HepG2 (cell line): ENCODE measurements around the gene ZBTB45. TPM values are rescaled to one million over a fixed set of nuclear protein-coding genes. Genes with fewer than 3 reads are reported as not detected.

ENCODE experiments used
- ERF ChIP-seq: IDR thresholded peaks from 2 replicates; pipeline ENCODE4 v1.6.1; 2018; ENCODE audit warnings: missing biosample characterization, missing genetic modification reagents
- PRDM10 ChIP-seq: sonication (generic); formaldehyde crosslinking; IDR thresholded peaks from 2 replicates; pipeline ENCODE4 v1.4.0; 2020; ENCODE audit warnings: low read depth, missing genetic modification reagents
- UBTF ChIP-seq: sonication (generic); formaldehyde crosslinking; IDR thresholded peaks from 2 replicates; pipeline ENCODE4 v1.4.0; 2020; ENCODE audit warnings: mild to moderate bottlenecking, missing genetic modification reagents
- polyA plus RNA-seq, 8 experiments: library from polyadenylated mRNA; depleted of rRNA in 3 of 8; stranded (reverse) in 7 of 8; unstranded in 1 of 8; fragments of >200 nt; fragmentation: Illumina TruSeq in 4 of 8; extraction: Trizol in 4 of 8; gene quantifications; 2 replicates each; pipeline versions ENCODE4 v1.2.1 to v1.2.3, GENCODE V29; 2011 to 2016; ENCODE audit warnings: low read depth in 4 of 8, missing spikeins in 1 of 8, mixed read lengths in 1 of 8; ENCODE audit not compliant: insufficient read depth in 1 of 8
- total RNA-seq, 5 experiments: library from RNA; depleted of rRNA; stranded (reverse); fragments of >200 nt; fragmentation: Illumina TruSeq; extraction: Trizol; gene quantifications; 2 replicates each; pipeline ENCODE4 v1.2.3, GENCODE V29; 2016; ENCODE audit warnings: low read depth in 1 of 5

Gene ZBTB45
- total and polyA plus RNA-seq, 2 of the 13 experiments (the other 11 are each of a cell fraction or from before 2014, with no cell fraction given) = 3.0 to 3.7 TPM

DNA sequence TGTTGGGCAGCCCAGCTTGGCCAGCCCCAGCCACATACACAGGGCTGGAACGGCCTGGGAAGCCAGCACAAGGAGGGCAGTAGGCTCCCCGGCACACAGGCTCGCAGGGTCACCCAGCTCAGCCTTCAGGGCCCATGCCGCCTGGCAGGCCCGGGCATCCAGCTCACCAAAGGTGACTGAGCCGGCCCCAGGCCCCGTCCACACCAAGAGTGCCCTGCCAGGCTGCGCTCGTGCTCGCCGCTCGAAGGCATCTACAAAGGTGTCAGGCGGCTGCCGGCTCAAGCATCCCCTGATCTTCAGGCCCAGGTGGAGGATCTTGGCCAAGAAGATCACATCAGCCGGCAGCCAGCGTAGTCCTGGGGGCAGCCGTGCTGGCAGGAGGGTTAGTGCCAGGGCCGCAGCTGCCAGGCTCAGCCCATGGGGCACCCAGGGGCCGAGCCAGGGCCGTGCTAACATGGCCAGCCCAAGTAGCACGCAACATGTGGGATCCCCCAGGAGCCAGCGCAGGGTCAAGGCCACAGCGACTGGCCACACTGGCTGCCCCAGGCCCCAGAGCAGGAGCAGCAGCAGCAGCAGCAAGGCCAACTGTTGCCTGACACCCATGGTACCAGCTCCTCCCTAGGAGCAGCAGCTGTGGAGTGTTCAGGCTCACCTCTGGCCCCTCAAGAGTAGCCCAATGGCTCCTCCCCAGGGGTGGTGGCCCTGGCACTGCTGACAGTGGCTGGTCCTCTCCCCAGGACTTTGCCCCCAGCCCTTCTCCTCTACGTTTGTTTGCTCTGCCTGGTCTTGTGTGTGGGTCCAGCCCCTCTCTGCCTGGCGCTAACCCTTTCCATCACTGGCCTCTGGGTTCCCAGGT is 8.0 kb downstream of the ZBTB45 start, which contains the start of gene SLC27A5 (continued):
- peak; percentile 93 for TF ChIP-seq PRDM10 (CRISPR knock-in tag)
- TF ChIP-seq ERF (CRISPR knock-in tag) = peak; percentile 52; the same call in 1 of the 2 replicates
- peak; percentile 66; the same call in 1 of the 2 replicates for TF ChIP-seq UBTF (CRISPR knock-in tag)
- TF ChIP-seq, all 625 proteins: peak for 179
